HCT116 (cell line): ENCODE data around the gene FHDC1. TPM values are rescaled to one million over a fixed set of nuclear protein-coding genes. Genes with fewer than 3 reads are reported as not detected.

Source experiments
- ATAC-seq: fragments of 200-7000 bp; cut with Tn5 transposase; 2 replicates; pipeline ENCODE4 v1.9.1; 2020; ENCODE audit warnings: mild to moderate bottlenecking, moderate library complexity
- BruUV-seq: library from RNA; stranded (reverse); fragments of 400-500 nt; replicated peaks from 2 replicates; lab custom pipeline; 2021; lab: Mats Ljungman, UMichigan
- CTCF ChIA-PET: fragments of 300-600 bp; sonication (Branson Sonifier 250); formaldehyde crosslinking; loops from one replicate; lab custom pipeline; 2021; ENCODE audit warnings: antibody characterized with exemption; lab: Charles Lee
- POLR2A ChIA-PET: fragments of 300-600, 350-600 bp; sonication (Branson Sonifier 250); formaldehyde crosslinking; loops from one replicate; lab custom pipeline; 2021; ENCODE audit warnings: antibody characterized with exemption; lab: Charles Lee
- RAD21 ChIA-PET, 2 experiments: fragments of 300-600 bp; sonication (Branson Sonifier 250); formaldehyde crosslinking; loops; one replicate each; lab custom pipeline; 2023; ENCODE audit warnings: low total read pairs in 2 of 2; ENCODE audit not compliant: uncharacterized antibody in 2 of 2, unreplicated experiment in 2 of 2, low non-redundant PET in 1 of 2; lab: Charles Lee
- DNase-seq: peaks from one replicate; pipeline ENCODE4 v3.0.0-alpha.2; 2010; ENCODE audit warnings: low read depth, low spot score
- H2AFZ ChIP-seq: fragments of 200-600 bp; shearing (Covaris generic), sonication (generic); 2 replicates; pipeline ENCODE4 v1.6.1; 2017; ENCODE audit warnings: low read depth, mixed run types, mixed read lengths, antibody characterized with exemption, low read length; ENCODE audit not compliant: poor library complexity, severe bottlenecking
- H3K27ac ChIP-seq: 2 replicates; pipeline ENCODE4 v1.5.1; 2012; ENCODE audit warnings: low read depth, low read length
- H3K27me3 ChIP-seq: fragments of 200-600 bp; sonication (generic); 2 replicates; pipeline ENCODE4 v1.6.1; 2016; ENCODE audit warnings: mixed run types, low read length, mixed read lengths; ENCODE audit not compliant: insufficient read depth
- H3K36me3 ChIP-seq, 2 experiments: fragments of 200-500 bp in 1 of 2; fragments of 200-600 bp in 1 of 2; sonication (Bioruptor generic) in 1 of 2; sonication (generic) in 1 of 2; 2 replicates each; pipeline versions ENCODE4 v1.5.1 to v1.6.1; 2014 to 2016; ENCODE audit warnings: low read length in 2 of 2, inconsistent platforms in 1 of 2, mixed read lengths in 1 of 2, mixed run types in 1 of 2; ENCODE audit not compliant: insufficient read depth in 2 of 2, control insufficient read depth in 1 of 2
- H3K4me1 ChIP-seq, 2 experiments: fragments of 200-600 bp in 1 of 2; sonication (generic) in 1 of 2; 2 replicates each; pipeline versions ENCODE4 v1.5.1 to v1.6.1; 2012 to 2017; ENCODE audit warnings: low read length in 2 of 2, inconsistent platforms in 1 of 2, mild to moderate bottlenecking in 1 of 2, mixed read lengths in 1 of 2, mixed run types in 1 of 2, moderate library complexity in 1 of 2; ENCODE audit not compliant: insufficient read depth in 2 of 2, control insufficient read depth in 1 of 2
- H3K4me2 ChIP-seq: fragments of 200-600 bp; sonication (generic); 2 replicates; pipeline ENCODE4 v1.6.1; 2017; ENCODE audit warnings: mixed run types, low read length, mixed read lengths
- H3K4me3 ChIP-seq, 2 experiments: fragments of 200-600 bp in 1 of 2; sonication (generic) in 1 of 2; replicated peaks in 1 of 2; 2 replicates each; pipeline ENCODE4 v1.5.1; 2011 to 2016; ENCODE audit warnings: low read length in 2 of 2, control low read depth in 1 of 2, low read depth in 1 of 2, mild to moderate bottlenecking in 1 of 2, mixed read lengths in 1 of 2, mixed run types in 1 of 2
- H3K79me2 ChIP-seq: fragments of 200-600 bp; sonication (generic); 2 replicates; pipeline ENCODE4 v1.6.1; 2017; ENCODE audit warnings: mild to moderate bottlenecking, mixed run types, low read length, moderate library complexity, mixed read lengths; ENCODE audit not compliant: insufficient read depth
- H3K9ac ChIP-seq: fragments of 200-600 bp; sonication (generic); 2 replicates; pipeline ENCODE4 v1.6.1; 2016; ENCODE audit warnings: low read length, mixed read lengths
- H3K9me2 ChIP-seq: fragments of 200-600 bp; sonication (generic), shearing (Covaris generic); 2 replicates; pipeline ENCODE4 v1.6.1; 2017; ENCODE audit warnings: mixed run types, mild to moderate bottlenecking, moderate library complexity; ENCODE audit not compliant: insufficient read depth
- H3K9me3 ChIP-seq, 2 experiments: fragments of 200-500 bp in 1 of 2; fragments of 200-600 bp in 1 of 2; sonication (Bioruptor generic) in 1 of 2; sonication (generic) in 1 of 2; 2 replicates each; pipeline ENCODE4 v1.6.1; 2014 to 2017; ENCODE audit warnings: low read length in 2 of 2, mixed read lengths in 2 of 2, inconsistent platforms in 1 of 2, low read depth in 1 of 2, mild to moderate bottlenecking in 1 of 2, mixed run types in 1 of 2, moderate library complexity in 1 of 2; ENCODE audit not compliant: control insufficient read depth in 1 of 2, insufficient read depth in 1 of 2
- H4K20me1 ChIP-seq: fragments of 200-600 bp; sonication (generic), shearing (Covaris generic); 2 replicates; pipeline ENCODE4 v1.6.1; 2017; ENCODE audit warnings: mixed run types, mild to moderate bottlenecking, moderate library complexity; ENCODE audit not compliant: insufficient read depth
- CBX3 ChIP-seq: IDR thresholded peaks from 2 replicates; pipeline ENCODE4 v1.6.1; 2012; ENCODE audit warnings: low read depth
- CEBPB ChIP-seq: IDR thresholded peaks from 2 replicates; pipeline ENCODE4 v1.6.1; 2012; ENCODE audit warnings: low read depth
- EGR1 ChIP-seq: IDR thresholded peaks from 2 replicates; pipeline ENCODE4 v1.6.1; 2012; ENCODE audit warnings: low read depth
- ELF1 ChIP-seq: IDR thresholded peaks from 2 replicates; pipeline ENCODE4 v1.6.1; 2012; ENCODE audit warnings: low read depth, borderline replicate concordance
- FOSL1 ChIP-seq: IDR thresholded peaks from 2 replicates; pipeline ENCODE4 v1.6.1; 2012; ENCODE audit warnings: low read depth
- JUND ChIP-seq: IDR thresholded peaks from 2 replicates; pipeline ENCODE4 v1.6.1; 2012
- POLR2A ChIP-seq: IDR thresholded peaks from 2 replicates; pipeline ENCODE4 v1.7.0; 2011; ENCODE audit warnings: borderline replicate concordance; ENCODE audit not compliant: insufficient read depth, insufficient read length; ENCODE audit errors: extremely low read depth
- POLR2AphosphoS5 ChIP-seq: IDR thresholded peaks from 2 replicates; pipeline ENCODE4 v1.6.1; 2011; ENCODE audit warnings: mild to moderate bottlenecking, low read depth, low read length, moderate library complexity
- SIN3A ChIP-seq: IDR thresholded peaks from 2 replicates; pipeline ENCODE4 v1.6.1; 2012; ENCODE audit warnings: low read depth
- SP1 ChIP-seq: IDR thresholded peaks from 2 replicates; pipeline ENCODE4 v1.6.1; 2012; ENCODE audit warnings: low read depth
- intact Hi-C: fragments of 100-400 bp; cut with micrococcal nuclease; formaldehyde crosslinking; loops from 2 replicates; pipeline ENCODE4 v1.10.0; 2022
- total RNA-seq: library from RNA; stranded (reverse); gene quantifications from one replicate; pipeline ENCODE4 v1.2.1, GENCODE V29; 2021; ENCODE audit not compliant: unreplicated experiment
- TF ChIP-seq, protein P1 (sequence below), 3 experiments: fragments of 200-600 bp in 1 of 3; sonication (generic) in 1 of 3; IDR thresholded peaks in 2 of 3; conservative IDR thresholded peaks in 1 of 3; 2 replicates each; pipeline ENCODE4 v1.5.1; 2012 to 2017; ENCODE audit warnings: low read depth in 2 of 3, low read length in 2 of 3, antibody characterized with exemption in 1 of 3, borderline replicate concordance in 1 of 3, control low read depth in 1 of 3, mild to moderate bottlenecking in 1 of 3, mixed read lengths in 1 of 3, mixed run types in 1 of 3, moderate library complexity in 1 of 3; ENCODE audit not compliant: insufficient read depth in 1 of 3
- TF ChIP-seq, protein P2 (sequence below): IDR thresholded peaks from 2 replicates; pipeline ENCODE4 v1.6.1; 2012
- TF ChIP-seq, protein P3 (sequence below): IDR thresholded peaks from 2 replicates; pipeline ENCODE4 v1.6.1; 2012; ENCODE audit warnings: low read depth

The FHDC1 gene
- total RNA-seq, 1 experiment from 2014 or later, result 1.8 TPM

DNA sequence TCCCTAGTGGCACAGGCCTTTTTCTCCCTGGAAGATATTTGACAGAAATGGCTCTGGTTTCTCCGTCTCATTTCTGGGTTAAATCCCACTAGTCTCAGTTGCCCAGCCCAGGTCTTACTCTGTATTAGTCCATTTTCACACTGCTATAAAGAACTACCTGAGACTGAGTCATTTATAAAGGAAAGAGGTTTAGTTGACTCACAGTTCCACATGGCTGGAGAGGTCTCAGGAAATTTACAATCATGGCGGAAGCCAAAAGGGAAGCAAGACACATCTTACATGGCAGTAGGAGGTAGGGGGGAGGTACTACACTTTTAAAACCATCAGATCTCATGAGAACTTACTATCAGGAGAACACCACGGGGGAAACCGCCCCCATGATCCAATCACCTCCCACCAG lies 81.9 kb downstream of the FHDC1 start:
- Histone ChIP-seq H3K9me2 (no peaks in the 10 kb centered on the region), H3K27me3 (no peaks in the 10 kb centered on the region), H3K4me3 (no peak overlapping the region), H4K20me1 (no peaks in the 10 kb centered on the region), H3K4me2 (no peak overlapping the region), H3K79me2 (no peaks in the 10 kb centered on the region), H2AFZ (no peak overlapping the region), H3K4me1 (no peaks in the 10 kb centered on the region), H3K9me3 (no peaks in the 10 kb centered on the region), H3K36me3 (no peaks in the 10 kb centered on the region), H3K9ac (no peak overlapping the region), H3K27ac (no peak overlapping the region)
- DNase-seq (no peak), ATAC-seq (no peak)
- intact Hi-C loops, result no loop called here
- no TSS peak for BruUV-seq
- ChIA-PET POLR2A (no interaction called here), RAD21 (no interaction called here), CTCF (no interaction called here)
- TF ChIP-seq POLR2A (no peak), EGR1 (no peak), POLR2AphosphoS5 (no peak), SIN3A (no peak), ELF1 (no peak), FOSL1 (no peak), CEBPB (no peak), SP1 (no peak), CBX3 (no peak), JUND (no peak)
- TF ChIP-seq, protein P1, sequence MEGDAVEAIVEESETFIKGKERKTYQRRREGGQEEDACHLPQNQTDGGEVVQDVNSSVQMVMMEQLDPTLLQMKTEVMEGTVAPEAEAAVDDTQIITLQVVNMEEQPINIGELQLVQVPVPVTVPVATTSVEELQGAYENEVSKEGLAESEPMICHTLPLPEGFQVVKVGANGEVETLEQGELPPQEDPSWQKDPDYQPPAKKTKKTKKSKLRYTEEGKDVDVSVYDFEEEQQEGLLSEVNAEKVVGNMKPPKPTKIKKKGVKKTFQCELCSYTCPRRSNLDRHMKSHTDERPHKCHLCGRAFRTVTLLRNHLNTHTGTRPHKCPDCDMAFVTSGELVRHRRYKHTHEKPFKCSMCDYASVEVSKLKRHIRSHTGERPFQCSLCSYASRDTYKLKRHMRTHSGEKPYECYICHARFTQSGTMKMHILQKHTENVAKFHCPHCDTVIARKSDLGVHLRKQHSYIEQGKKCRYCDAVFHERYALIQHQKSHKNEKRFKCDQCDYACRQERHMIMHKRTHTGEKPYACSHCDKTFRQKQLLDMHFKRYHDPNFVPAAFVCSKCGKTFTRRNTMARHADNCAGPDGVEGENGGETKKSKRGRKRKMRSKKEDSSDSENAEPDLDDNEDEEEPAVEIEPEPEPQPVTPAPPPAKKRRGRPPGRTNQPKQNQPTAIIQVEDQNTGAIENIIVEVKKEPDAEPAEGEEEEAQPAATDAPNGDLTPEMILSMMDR (IDR thresholded peaks at IDR 0.05 in 2 of 3, conservative IDR thresholded peaks at IDR 0.05 in 1 of 3; ENCODE audit: borderline replicate concordance in 1 of 3, insufficient read depth in 1 of 3, low read depth in 2 of 3, low read length in 2 of 3), result no peak
- TF ChIP-seq, protein P2, sequence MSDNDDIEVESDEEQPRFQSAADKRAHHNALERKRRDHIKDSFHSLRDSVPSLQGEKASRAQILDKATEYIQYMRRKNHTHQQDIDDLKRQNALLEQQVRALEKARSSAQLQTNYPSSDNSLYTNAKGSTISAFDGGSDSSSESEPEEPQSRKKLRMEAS, result no peak
- TF ChIP-seq, protein P3, sequence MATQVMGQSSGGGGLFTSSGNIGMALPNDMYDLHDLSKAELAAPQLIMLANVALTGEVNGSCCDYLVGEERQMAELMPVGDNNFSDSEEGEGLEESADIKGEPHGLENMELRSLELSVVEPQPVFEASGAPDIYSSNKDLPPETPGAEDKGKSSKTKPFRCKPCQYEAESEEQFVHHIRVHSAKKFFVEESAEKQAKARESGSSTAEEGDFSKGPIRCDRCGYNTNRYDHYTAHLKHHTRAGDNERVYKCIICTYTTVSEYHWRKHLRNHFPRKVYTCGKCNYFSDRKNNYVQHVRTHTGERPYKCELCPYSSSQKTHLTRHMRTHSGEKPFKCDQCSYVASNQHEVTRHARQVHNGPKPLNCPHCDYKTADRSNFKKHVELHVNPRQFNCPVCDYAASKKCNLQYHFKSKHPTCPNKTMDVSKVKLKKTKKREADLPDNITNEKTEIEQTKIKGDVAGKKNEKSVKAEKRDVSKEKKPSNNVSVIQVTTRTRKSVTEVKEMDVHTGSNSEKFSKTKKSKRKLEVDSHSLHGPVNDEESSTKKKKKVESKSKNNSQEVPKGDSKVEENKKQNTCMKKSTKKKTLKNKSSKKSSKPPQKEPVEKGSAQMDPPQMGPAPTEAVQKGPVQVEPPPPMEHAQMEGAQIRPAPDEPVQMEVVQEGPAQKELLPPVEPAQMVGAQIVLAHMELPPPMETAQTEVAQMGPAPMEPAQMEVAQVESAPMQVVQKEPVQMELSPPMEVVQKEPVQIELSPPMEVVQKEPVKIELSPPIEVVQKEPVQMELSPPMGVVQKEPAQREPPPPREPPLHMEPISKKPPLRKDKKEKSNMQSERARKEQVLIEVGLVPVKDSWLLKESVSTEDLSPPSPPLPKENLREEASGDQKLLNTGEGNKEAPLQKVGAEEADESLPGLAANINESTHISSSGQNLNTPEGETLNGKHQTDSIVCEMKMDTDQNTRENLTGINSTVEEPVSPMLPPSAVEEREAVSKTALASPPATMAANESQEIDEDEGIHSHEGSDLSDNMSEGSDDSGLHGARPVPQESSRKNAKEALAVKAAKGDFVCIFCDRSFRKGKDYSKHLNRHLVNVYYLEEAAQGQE, result no peak
